HG02678 (cell line): Measurements from ENCODE around the gene UBE2S.
A peak's percentile ranks its signal among the peaks of the same experiment; 100 is the strongest.
"Not testable (repeated sequence)": the region's sequence is repeated elsewhere in the genome, so short reads cannot be mapped to it uniquely, and the experiment has no call there.

Source experiments
- ATAC-seq: cut with Tn5 transposase; IDR thresholded peaks from one replicate; pipeline ENCODE4 v1.9.1; 2021; ENCODE audit warnings: mild to moderate bottlenecking, moderate library complexity; ENCODE audit not compliant: unreplicated experiment

UBE2S gene

GRCh38 chr19:55407550-55407799, at the start of gene UBE2S:
Gene UBE2S, minus strand, starts transcription at chr19:55407788. Its CDS starts 199 bp downstream, at chr19:55407589.
- peak; percentile 11 for ATAC-seq

DNA sequence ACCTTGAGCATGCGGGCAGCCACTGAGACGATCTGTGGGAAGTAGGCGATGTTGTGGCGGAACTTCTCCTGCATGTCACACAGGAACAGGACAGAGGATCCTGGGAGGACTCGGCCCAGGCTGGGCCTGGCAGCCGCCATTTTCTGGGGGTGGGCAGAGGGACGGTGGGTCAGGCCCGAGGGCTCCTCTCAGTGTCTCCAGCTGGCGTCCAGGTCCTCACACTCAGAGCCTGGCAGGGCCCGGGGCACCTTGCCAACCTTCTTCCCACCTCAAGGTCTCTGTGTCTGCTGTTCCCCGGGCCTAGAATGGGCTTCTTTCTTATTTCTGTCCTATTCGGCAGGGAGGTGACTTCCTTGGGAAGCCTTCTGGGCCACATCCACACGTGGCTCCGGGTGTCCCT, 48.8 kb upstream of the UBE2S start:
- no peak for ATAC-seq

- no peak for ATAC-seq
These were observed 48.1 kb upstream of the UBE2S start for GRCh38 chr19:55455576-55456235.

- no peak for ATAC-seq
These were observed 47.2 kb upstream of the UBE2S start for GRCh38 chr19:55454787-55455243.

DNA sequence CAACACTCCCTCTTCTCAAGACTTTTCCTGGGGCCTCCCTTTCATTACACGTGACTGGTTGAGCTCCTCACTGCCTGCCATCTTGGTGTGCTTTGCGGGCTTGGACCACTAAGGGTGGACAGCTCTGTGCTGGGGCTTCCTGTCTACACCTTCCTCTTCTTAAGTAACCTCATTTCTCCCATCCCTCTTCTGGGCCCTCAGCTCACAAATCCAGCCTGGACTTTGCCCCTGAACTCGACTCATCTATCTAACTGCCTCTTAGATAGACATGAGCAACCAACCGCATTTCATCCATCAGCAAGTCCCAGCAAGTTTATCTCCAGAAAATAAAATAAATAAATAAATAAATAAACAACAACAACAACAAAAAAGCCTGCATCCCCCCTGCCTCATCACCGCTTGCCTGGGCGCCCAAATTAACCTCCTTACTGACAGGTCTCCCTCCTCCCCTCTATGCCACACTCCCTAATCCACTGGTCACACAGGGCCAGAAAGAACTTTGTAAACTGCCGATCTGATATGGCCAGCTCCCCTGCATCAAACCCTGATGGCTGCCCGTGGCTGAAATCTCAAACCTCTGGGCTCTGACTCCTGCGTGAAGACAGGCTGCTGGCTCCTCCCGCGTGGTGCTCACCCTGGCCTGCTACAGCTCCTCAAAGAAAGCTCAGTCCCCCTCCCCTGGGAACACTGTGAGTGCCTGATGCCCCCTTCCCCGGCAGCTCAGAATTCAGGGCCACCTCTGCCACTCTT, 46.1 kb upstream of the UBE2S start:
- ATAC-seq, result no peak

GRCh38 chr19:55452749-55453346, 45.3 kb upstream of the UBE2S start:
- ATAC-seq, result no peak

- no peak for ATAC-seq
These were observed 44.6 kb upstream of the UBE2S start for GRCh38 chr19:55451965-55452748.

DNA sequence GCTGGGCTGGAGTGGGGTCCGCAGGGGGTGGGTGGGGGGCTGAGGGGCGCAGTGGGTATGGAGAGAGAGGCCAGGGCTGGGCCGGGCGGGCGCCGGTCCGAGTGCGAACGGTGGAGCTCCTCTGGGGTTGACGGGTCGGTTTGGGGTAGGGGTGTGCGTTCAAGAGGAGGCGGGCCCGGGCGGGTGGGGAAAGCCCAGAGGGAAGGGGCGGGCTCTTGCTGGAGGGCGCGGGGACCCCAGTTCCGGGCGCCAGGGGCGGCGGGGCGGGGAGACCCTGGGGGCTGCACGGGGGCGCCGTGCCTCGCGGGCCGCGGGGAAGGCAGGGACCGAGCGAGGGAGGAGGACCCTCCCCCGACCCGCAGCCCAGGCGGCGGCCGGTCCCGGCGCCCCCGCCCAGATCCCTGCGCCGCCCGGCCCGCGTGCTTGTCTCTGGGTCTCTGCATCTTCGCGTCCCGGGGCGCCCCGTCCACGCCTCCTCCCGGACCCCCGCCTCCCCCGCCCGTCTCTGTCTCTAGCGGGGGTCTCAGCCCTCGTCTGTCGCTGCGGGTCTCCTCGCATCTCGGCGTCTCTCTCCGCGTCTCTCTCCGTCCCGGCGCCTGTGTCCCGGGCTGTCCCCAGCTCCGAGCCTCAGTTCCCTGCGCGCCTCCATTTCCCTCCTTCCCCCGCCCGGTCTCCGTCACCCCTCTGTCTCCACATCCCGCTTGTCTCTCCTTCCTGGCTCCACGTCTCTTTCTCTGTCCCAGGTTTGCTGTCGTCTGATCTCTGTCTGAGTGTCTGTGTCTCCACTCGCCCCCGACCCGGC, 43.8 kb upstream of the UBE2S start:
- no peak for ATAC-seq

GRCh38 chr19:55449469-55449868, 41.9 kb upstream of the UBE2S start:
- ATAC-seq, result no peak

GRCh38 chr19:55448175-55448490, 40.5 kb upstream of the UBE2S start:
- ATAC-seq, result not testable (repeated sequence)

GRCh38 chr19:55447421-55448174, 40.0 kb upstream of the UBE2S start:
- ATAC-seq, result no peak

DNA sequence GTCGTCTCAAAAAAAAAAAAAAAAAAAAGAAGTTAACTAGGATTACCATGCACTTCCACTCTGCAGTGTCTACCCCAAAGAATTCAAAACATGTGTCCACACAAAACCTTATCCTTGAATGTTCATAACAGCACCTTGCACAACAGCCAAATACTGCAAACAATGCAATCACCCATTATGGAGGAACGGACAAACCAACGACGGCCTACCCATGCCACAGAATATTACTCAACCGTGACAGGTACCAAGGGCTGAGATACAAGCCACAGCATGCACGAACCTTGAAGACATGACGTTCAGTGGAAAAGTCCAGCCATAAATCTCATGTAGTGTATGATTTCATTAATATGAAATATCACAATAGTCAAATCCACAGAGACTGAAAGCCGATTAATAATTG, 38.5 kb upstream of the UBE2S start:
- ATAC-seq, result no peak

DNA sequence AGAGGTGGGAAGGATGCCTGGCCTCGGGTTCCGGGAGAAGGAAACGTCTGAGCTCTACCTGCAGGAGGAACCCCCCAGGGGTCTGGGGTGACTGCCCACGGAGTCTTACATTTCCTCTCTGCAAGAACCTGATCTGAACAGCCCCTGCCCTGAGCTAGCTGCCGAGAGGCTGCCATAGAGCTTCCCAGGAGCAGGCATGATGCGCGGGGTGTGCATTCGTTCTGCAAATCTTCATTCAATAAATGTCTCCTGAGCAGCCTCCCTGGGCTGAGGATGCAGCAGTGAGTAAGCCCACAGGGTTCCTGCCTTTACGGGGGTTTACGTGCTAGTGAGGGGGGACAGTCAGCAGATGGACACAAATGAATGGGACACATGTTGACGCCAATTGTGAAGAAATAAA, 37.1 kb upstream of the UBE2S start:
- no peak for ATAC-seq

DNA sequence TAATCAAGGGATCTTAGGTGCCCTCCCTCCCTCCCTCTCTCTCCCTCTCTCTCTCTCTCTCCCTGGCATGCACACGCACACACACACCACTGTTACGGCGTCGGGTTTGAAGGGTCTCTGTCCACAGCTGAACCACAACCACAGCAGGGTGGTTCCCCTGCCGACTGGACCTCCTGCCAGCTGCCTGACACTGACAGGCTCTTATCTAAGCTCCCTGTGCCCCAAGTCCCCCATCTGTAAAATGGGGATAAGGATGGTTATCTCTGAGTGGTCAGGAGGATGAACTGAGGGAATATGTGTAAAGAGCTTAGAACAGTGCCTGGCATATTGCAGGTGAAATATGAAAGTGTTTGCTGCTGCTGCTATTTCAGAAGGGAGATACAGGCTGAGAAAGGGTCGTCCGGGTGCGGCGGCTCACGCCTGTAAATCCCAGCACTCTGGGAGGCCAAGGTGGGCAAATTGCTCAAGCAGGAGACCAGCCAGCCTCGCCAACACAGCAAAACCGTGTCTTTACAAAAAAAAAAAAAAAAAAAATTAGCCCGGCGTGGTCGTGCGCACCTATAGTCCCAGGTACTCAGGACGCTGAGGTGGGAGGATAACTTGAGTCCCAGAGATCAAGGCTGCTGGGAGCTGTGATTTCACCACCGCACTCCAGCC, 36.4 kb upstream of the UBE2S start:
- ATAC-seq, result no peak

DNA sequence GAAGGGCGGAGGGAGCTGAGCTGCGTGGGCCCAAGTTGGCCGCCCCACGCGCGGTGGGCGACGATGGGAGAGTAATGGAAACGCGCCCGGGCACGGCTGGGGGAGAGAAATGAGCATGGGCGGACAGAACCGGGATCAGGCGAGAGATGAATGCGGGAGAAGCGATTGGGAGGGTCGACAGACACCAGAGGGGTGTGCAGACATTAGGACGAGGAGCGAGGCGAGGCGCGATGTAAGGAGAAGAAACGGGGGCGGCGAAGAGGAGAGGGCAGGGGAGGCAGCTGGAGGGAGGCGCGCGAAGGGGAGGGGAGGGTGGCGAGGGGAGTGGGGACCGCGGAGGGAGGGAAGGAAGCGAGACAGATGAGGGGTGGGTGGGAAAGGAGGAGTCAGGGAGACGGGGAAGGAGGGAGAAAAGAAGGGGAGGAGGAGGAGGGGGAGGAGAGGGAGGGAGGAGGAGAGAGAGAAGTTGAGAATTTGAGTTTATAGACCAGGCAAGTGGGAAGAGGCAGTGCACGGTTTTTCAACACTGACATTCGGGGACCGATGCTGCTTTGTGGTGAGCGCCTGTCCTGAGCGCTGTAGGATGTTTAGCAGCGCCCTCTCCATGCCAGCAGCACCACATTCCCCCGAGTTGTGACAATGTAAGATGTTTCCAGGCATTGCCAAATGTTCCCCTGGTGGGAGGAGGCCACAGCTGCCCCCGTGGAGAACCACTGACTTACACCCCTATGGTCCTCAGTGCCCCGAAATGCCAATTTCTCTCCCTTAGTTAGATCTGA, 35.6 kb upstream of the UBE2S start, which contains the start of gene SHISA7:
Gene SHISA7, minus strand, starts transcription at position 256 of the 779 bp plus-strand sequence. CDS start 437 bp downstream, outside the sequence.
- ATAC-seq, result no peak

DNA sequence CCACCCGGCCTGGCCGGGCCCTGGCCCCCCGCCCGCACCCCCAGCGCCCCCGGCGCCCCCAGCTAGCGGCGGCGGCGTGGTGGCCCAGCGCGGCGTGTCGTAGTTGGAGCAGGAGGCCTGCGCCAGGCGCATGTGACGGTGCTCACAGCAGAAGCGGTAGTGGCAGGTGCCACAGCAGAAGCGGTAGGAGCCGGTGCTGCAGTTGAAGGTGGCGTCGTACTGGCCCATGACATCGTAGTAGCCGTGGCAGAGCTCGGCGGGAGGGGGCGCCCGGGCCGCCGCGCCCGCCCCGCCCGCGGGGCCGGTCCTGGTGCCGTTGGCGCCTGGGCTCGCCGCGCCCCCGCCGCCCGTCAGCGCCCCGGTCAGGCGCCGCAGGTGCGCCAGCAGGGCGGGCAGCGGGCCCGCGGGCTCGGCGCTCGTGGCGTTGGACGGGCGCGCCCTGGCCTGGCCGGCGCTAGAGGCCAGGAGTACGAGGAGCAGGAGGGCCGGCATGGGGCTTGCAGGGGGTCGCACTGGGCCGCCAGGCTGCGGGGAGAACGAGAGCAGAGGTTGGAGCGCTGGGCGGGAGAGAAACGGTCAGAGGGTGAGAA, 34.9 kb upstream of the UBE2S start:
- ATAC-seq, result no peak

- ATAC-seq, result no peak
These were observed 34.2 kb upstream of the UBE2S start for GRCh38 chr19:55441692-55442321.

DNA sequence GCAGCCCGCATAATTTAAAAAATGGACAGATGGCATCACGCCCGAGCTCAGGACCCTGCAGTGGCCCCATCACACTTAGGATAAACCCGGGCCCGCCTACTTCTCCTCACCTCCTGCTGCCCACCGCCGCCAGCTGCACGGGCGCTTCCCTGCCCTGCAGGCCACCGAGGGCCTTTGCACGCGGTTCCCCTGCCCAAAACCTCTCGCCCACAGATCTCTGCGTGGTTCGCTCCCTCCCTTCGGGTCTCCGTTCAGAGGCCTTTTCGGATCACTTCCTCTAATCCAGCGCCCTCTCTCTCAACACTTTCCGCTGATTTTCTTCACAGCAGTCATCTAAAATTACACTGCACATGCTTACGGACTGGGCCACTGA, 33.7 kb upstream of the UBE2S start:
- ATAC-seq, result no peak
